ENCODE measurements around the gene BCAN.
A peak's percentile ranks its signal among the peaks of the same experiment; 100 is the strongest.

DNA sequence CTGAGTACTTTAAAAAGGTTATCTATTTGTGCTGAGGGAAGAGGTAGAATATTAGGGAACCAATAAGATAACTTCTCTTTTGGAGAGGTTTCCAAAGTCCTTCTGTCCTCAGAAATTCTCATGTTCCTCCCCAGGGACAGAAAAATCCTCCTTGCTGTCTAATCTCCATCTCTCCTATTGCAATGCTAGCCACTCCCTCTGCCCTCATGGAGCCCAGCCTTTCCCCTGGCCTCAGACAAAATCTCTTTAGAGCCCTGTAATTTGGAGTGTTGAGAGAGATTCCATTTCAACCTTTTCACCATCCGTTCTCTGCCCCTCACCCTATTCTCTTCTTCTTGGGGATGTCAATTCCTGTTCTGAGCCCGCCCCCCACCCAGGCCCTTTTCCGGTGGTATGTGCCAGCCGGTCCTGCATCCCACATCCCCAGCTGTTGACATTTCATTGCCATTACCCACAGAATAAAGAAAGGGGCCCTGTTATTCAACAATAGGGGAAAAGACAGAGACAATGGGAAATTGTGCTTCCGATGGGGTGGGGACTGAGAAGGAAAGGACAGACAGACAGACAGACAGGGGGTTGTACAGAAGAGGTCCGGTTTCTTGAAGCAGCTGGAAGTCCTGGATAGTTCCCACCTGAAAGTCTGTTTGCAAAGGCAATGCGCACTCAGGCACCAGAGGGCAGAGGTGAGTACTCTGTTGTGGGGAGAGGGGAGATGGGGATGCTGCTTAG is 22.9 kb upstream of the BCAN start, which contains the start of gene HAPLN2:
- TF ChIP-seq, protein P1, sequence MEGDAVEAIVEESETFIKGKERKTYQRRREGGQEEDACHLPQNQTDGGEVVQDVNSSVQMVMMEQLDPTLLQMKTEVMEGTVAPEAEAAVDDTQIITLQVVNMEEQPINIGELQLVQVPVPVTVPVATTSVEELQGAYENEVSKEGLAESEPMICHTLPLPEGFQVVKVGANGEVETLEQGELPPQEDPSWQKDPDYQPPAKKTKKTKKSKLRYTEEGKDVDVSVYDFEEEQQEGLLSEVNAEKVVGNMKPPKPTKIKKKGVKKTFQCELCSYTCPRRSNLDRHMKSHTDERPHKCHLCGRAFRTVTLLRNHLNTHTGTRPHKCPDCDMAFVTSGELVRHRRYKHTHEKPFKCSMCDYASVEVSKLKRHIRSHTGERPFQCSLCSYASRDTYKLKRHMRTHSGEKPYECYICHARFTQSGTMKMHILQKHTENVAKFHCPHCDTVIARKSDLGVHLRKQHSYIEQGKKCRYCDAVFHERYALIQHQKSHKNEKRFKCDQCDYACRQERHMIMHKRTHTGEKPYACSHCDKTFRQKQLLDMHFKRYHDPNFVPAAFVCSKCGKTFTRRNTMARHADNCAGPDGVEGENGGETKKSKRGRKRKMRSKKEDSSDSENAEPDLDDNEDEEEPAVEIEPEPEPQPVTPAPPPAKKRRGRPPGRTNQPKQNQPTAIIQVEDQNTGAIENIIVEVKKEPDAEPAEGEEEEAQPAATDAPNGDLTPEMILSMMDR (IDR thresholded peaks at IDR 0.05) = peak in 3 of 6 experiments; percentile 6 to 26 (median 19)
- TF ChIP-seq POLR2A (IDR thresholded peaks at IDR 0.05) = no peak

All from adrenal gland (tissue), 5 donors.